ENCODE measurements around the gene CCL4. TPM values are rescaled to one million over a fixed set of nuclear protein-coding genes. Genes with fewer than 3 reads are reported as not detected.

CCL4 gene
- total and polyA plus RNA-seq, 2 donors (not counting 1 experiment from before 2014, with no cell fraction given): 3.5 to 7.6 TPM

GRCh38 chr17:36142235-36142634 lies 38.6 kb downstream of the CCL4 start:
- peaks cover 4 to 6% of the 10 kb centered on the region in 2 donors for H3K4me1 ChIP-seq (ENCODE audit: control insufficient read depth in 2 of 2, insufficient read depth in 2 of 2, low read length in 2 of 2)
- H3K4me2 ChIP-seq (replicated peaks; ENCODE audit: low read depth, low read length, poor library complexity, severe bottlenecking): no peak overlapping the region
- no peak for TF ChIP-seq CTCF (IDR thresholded peaks at IDR 0.05)
- no peak for TF ChIP-seq EZH2 (IDR thresholded peaks at IDR 0.05; ENCODE audit: borderline replicate concordance, insufficient read depth, low read depth, low read length, poor library complexity, severe bottlenecking)
- ATAC-seq (ENCODE audit: low read depth): no peak
- no peaks in the 10 kb centered on the region for H3K36me3 ChIP-seq (replicated peaks in 1 of 2; ENCODE audit: control extremely low read depth in 1 of 2, control insufficient read depth in 1 of 2, extremely low read depth in 1 of 2, insufficient read depth in 2 of 2, low read length in 1 of 2)
- H4K20me1 ChIP-seq (ENCODE audit: control insufficient read depth, insufficient read depth, low read length, poor library complexity, severe bottlenecking): no peaks in the 10 kb centered on the region
- Mint-ChIP-seq H3K4me1 (peaks cover 31% of the 10 kb centered on the region), H3K4me3 (no peak overlapping the region), H3K27ac (no peak overlapping the region), H3K9me3 (ENCODE audit: insufficient read depth) (peaks cover 3% of the 10 kb centered on the region), H3K27me3 (no peaks in the 10 kb centered on the region)
- ChIA-PET CTCF (interaction anchor here (1.2 to 15.6 kb wide), 2 partner anchors 70 to 166 kb away, joined by 5 to 639 read pairs; partner anchors contain the start of gene CCL16), POLR2A (no interaction called here)
- H3K9ac ChIP-seq (ENCODE audit: low read length): no peak overlapping the region
- H3K4me3 ChIP-seq (ENCODE audit: control extremely low read depth in 1 of 5, extremely low read depth in 1 of 5, insufficient read depth in 1 of 5, low read depth in 2 of 5, low read length in 4 of 5): no peak overlapping the region
- no peak overlapping the region for H2AFZ ChIP-seq (ENCODE audit: insufficient read depth, low read depth, low read length, poor library complexity, severe bottlenecking)
- H3K27ac ChIP-seq (ENCODE audit: low read length in 2 of 2): no peak overlapping the region
- H3K9me3 ChIP-seq (ENCODE audit: control extremely low read depth in 1 of 3, control insufficient read depth in 2 of 3, insufficient read depth in 1 of 3, low read length in 2 of 3): peaks cover 0 to 4% (median 0%) of the 10 kb centered on the region in 3 donors
- no peaks in the 10 kb centered on the region for H3K79me2 ChIP-seq (ENCODE audit: control insufficient read depth, insufficient read depth, low read length)
- intact Hi-C loops (cut with micrococcal nuclease): no loop called here
- no peaks in the 10 kb centered on the region for H3K27me3 ChIP-seq (replicated peaks in 1 of 4; ENCODE audit: control extremely low read depth in 1 of 4, control insufficient read depth in 3 of 4, insufficient read depth in 4 of 4, low read length in 3 of 4)
- DNase-seq: no peak

DNA sequence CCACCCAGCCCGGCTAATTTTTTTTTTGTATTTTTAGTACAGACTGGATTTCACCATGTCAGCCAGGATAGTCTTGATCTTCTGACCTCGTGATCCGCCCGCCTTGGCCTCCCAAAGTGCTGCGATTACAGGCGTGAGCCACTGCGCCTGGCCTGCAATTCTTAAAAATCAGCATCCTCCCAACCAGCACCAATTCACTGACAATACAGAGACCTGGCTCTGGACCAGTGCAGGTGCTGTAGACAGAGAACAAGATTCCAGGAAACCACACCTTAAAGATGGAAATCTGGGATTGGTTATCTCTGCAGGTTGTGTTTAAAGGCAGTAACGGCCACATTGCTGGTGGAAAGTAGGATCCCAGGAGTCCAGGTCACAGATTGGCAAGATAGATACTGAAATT lies 39.2 kb downstream of the CCL4 start:
- peaks cover 2% of the 10 kb centered on the region for H3K9me3 Mint-ChIP-seq (ENCODE audit: insufficient read depth)
- H4K20me1 ChIP-seq (ENCODE audit: control insufficient read depth, insufficient read depth, low read length, poor library complexity, severe bottlenecking): no peaks in the 10 kb centered on the region
- H3K27ac Mint-ChIP-seq: no peak overlapping the region
- CTCF ChIA-PET: interaction anchor here (1.2 to 15.6 kb wide), 2 partner anchors 71 to 166 kb away, joined by 5 to 639 read pairs; partner anchors contain the start of gene CCL16
- TF ChIP-seq CTCF (IDR thresholded peaks at IDR 0.05): no peak
- no peak for TF ChIP-seq EZH2 (IDR thresholded peaks at IDR 0.05; ENCODE audit: borderline replicate concordance, insufficient read depth, low read depth, low read length, poor library complexity, severe bottlenecking)
- peaks cover 2 to 6% of the 10 kb centered on the region in 2 donors for H3K4me1 ChIP-seq (ENCODE audit: control insufficient read depth in 2 of 2, insufficient read depth in 2 of 2, low read length in 2 of 2)
- H3K9me3 ChIP-seq (ENCODE audit: control extremely low read depth in 1 of 3, control insufficient read depth in 2 of 3, insufficient read depth in 1 of 3, low read length in 2 of 3): peaks cover 0 to 4% (median 0%) of the 10 kb centered on the region in 3 donors
- no peaks in the 10 kb centered on the region for H3K27me3 ChIP-seq (replicated peaks in 1 of 4; ENCODE audit: control extremely low read depth in 1 of 4, control insufficient read depth in 3 of 4, insufficient read depth in 4 of 4, low read length in 3 of 4)
- no peak overlapping the region for H3K27ac ChIP-seq (ENCODE audit: low read length in 2 of 2)
- no peaks in the 10 kb centered on the region for H3K27me3 Mint-ChIP-seq
- POLR2A ChIA-PET: no interaction called here
- intact Hi-C loops (cut with micrococcal nuclease): no loop called here
- H3K4me3 Mint-ChIP-seq: no peak overlapping the region
- no peak overlapping the region for H3K4me2 ChIP-seq (replicated peaks; ENCODE audit: low read depth, low read length, poor library complexity, severe bottlenecking)
- DNase-seq (no peak), ATAC-seq (ENCODE audit: low read depth) (no peak)
- no peaks in the 10 kb centered on the region for H3K36me3 ChIP-seq (replicated peaks in 1 of 2; ENCODE audit: control extremely low read depth in 1 of 2, control insufficient read depth in 1 of 2, extremely low read depth in 1 of 2, insufficient read depth in 2 of 2, low read length in 1 of 2)
- H3K4me3 ChIP-seq (ENCODE audit: control extremely low read depth in 1 of 5, extremely low read depth in 1 of 5, insufficient read depth in 1 of 5, low read depth in 2 of 5, low read length in 4 of 5): no peak overlapping the region
- H3K4me1 Mint-ChIP-seq: peaks cover 31% of the 10 kb centered on the region
- no peaks in the 10 kb centered on the region for H3K79me2 ChIP-seq (ENCODE audit: control insufficient read depth, insufficient read depth, low read length)
- H3K9ac ChIP-seq (ENCODE audit: low read length): no peak overlapping the region
- H2AFZ ChIP-seq (ENCODE audit: insufficient read depth, low read depth, low read length, poor library complexity, severe bottlenecking): no peak overlapping the region
- WGBS (ENCODE audit: insufficient coverage): 100% methylated on average over 5 of the region's 8 CpGs
